Astrocyte of the spinal cord (primary cell): ENCODE results near the gene ELMOD3.

Experiments used
- DNase-seq: peaks from one replicate; pipeline ENCODE4 v3.0.0; 2011; ENCODE audit warnings: low read depth, low spot score
- H3K4me3 ChIP-seq: 2 replicates; pipeline ENCODE4 v1.5.1; 2011; ENCODE audit warnings: low read depth, mild to moderate bottlenecking, low read length, moderate library complexity
- in situ Hi-C: cut with HindIII; loops from 2 replicates; pipeline ENCODE4 v1.10.0; 2017; ENCODE audit warnings: low sequenced_read_pairs
- TF ChIP-seq, protein P1 (sequence below): IDR thresholded peaks from 2 replicates; pipeline ENCODE4 v1.5.1; 2012; ENCODE audit warnings: low read depth, mild to moderate bottlenecking, low read length, inconsistent platforms

Gene ELMOD3

DNA sequence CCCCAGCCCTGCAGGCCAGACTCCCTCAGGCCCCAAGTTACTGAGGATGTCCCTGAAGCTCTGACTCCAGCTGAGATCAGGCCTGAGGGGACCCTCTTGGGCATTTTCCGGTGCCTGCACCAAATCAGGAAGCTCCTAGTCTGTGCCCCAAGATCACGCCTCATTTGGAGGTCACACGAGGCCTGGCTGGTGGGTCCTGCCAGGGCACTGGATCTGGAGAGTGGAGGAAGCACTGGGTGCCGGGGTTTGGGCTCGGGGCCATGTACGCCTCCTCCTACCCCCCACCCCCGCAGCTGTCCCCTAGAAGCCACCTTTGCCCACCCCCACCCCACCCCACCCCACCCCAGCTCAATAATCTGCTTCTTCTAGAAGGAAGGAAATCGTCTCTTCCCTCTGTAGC, 80.1 kb downstream of the ELMOD3 start:
- H3K4me3 ChIP-seq = no peak overlapping the region
- TF ChIP-seq, protein P1, sequence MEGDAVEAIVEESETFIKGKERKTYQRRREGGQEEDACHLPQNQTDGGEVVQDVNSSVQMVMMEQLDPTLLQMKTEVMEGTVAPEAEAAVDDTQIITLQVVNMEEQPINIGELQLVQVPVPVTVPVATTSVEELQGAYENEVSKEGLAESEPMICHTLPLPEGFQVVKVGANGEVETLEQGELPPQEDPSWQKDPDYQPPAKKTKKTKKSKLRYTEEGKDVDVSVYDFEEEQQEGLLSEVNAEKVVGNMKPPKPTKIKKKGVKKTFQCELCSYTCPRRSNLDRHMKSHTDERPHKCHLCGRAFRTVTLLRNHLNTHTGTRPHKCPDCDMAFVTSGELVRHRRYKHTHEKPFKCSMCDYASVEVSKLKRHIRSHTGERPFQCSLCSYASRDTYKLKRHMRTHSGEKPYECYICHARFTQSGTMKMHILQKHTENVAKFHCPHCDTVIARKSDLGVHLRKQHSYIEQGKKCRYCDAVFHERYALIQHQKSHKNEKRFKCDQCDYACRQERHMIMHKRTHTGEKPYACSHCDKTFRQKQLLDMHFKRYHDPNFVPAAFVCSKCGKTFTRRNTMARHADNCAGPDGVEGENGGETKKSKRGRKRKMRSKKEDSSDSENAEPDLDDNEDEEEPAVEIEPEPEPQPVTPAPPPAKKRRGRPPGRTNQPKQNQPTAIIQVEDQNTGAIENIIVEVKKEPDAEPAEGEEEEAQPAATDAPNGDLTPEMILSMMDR = no peak
- in situ Hi-C loops = no loop called here
- no peak for DNase-seq

DNA sequence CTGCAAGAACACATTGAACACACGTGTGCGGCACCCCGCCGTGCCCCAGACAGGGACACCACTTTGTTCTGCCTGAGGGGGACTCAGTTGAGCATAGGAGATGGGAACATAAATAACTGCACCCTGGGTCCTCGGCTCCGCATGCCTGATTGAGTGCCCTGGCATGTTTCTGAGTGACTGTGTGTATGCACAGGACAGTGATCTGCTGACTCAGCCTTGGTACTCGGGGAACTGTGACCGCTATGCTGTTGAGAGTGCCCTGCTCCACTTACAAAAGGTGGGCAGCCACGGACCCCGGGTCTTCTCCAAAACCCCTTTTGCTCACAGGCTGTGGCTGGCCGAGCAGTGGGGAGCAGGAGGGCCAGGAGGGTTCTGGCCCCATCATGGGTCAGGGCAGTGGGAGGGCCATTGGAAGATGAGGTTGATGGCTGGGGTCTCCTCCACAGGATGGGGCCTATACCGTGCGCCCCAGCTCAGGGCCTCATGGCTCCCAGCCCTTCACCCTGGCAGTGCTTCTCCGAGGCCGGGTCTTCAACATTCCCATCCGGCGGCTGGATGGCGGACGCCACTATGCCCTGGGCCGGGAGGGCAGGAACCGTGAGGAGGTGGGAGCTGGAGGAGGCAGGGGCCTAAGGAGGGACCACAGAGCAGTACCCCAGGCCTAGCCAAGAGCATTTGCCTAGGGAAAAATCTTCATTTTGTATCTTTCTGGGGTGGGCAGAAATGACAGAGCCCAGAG, 80.8 kb downstream of the ELMOD3 start:
- DNase-seq = no peak
- TF ChIP-seq, protein P1 = no peak
- no peak overlapping the region for H3K4me3 ChIP-seq
- in situ Hi-C loops = no loop called here

DNA sequence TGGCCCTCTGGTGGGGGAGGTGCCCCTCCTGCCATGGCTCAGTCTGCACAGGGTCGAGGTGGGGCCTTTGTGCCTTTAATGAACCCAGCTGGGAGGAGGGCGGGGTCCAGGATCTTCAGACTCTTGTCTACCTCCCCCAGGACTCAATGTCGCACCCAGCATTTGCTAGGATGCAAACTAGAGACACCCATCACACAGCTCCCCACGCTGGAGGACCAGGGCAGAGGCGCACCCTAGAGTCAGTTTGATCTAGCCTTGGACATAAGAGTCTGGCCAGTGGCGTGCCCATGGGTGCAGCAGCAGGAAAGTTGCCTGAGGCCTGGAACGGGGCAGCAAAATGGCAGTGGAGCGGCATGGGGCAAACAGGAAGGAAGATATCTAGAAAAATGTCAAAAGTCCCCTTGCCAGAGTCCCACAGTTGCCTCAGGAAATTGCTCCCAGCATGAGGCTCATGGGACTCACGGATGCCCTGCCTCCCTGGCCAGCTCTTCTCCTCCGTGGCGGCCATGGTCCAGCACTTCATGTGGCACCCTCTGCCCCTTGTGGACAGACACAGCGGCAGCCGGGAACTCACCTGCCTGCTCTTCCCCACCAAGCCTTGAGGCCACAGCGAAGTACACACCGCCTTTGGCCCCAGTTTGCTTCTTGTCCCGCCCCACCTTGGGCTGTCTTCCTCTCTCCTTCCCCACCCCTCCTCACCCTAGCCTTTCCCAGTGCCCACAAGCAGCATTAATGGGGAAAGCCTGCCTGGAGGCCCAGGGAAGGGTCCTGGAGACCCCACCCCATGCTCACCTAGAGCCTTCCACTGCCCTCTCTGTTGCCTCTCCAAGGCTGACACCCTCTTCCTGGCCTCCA, 81.6 kb downstream of the ELMOD3 start:
- H3K4me3 ChIP-seq = no peak overlapping the region
- in situ Hi-C loops = no loop called here
- TF ChIP-seq, protein P1 = peak; percentile 3
- DNase-seq = no peak

DNA sequence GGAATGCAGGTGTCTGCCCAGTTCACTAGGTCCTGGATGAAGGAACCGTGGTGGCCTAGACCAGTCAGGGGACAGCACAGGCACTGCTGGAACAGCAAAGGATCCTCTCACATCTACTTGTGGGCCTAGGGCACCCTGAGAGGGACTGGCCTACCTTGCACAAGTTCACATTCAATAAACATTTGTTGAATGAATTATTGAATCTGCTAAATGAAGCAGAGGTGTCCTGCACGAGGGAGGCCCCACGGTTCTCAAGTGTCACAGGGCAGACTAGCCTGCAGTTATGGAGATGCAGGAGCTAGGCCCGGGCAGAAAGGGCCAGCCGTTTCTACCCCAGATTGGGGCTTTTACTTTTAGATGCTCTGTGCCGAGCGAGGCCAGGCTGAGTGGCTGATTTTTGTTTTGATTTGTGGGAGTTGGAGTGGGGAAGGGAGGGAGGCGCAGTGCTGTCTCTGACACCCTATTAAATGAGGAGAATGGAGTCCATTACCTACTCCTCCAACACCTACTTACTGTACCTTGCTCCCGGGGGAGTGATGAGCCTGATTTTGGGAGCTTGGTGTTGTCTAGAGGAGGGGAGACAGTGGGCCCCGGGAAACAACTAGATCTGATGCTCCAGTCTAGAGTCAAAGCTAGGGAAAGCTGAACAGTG, 82.4 kb downstream of the ELMOD3 start:
- TF ChIP-seq, protein P1 = no peak

DNA sequence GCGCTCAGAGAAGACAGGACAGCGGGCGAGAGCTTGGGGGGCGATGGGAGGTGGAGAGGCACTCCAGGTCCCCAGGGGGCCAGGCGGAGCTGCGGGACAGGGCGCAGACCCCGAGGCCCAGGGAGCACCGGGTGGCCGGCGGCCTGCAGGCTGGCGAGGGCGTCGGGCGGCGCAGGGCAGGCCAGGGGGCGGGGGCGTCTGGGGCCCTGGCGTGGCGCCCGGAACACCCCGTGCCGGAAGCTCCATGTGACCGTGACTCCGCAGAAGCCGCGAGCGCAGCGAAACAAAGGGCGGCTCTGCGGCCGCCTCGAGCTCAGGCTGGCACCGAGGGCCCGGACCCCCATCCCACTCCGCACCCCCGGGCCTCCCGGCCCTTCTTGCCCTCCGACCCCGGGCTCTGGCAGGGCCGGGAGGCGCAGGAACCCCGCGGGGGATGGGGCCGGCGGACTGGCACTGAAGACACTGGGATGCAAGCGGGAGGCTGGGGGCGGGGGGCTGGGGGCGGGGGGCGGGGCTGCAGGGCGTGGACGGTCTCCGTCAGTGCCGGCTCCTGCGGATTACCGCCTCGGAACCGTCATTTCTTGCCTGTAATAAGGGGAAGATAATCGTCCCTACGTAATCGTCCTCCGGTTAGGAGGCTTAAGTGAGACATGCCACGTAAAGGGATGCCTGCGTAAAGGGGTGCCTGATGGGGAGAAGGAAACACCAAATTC, 83.1 kb downstream of the ELMOD3 start:
- peak; percentile 78 for DNase-seq
- no peak overlapping the region for H3K4me3 ChIP-seq
- in situ Hi-C loops = no loop called here
- TF ChIP-seq, protein P1 = no peak

More for the DNA sequence above, 82.4 kb downstream of the ELMOD3 start:
- no peak for DNase-seq
- in situ Hi-C loops = no loop called here
- H3K4me3 ChIP-seq = no peak overlapping the region
